ENCODE measurements around the gene UBE2V1.
"Not testable (repeated sequence)": the region's sequence is repeated elsewhere in the genome, so short reads cannot be mapped to it uniquely, and the experiment has no call there.

Gene UBE2V1

DNA sequence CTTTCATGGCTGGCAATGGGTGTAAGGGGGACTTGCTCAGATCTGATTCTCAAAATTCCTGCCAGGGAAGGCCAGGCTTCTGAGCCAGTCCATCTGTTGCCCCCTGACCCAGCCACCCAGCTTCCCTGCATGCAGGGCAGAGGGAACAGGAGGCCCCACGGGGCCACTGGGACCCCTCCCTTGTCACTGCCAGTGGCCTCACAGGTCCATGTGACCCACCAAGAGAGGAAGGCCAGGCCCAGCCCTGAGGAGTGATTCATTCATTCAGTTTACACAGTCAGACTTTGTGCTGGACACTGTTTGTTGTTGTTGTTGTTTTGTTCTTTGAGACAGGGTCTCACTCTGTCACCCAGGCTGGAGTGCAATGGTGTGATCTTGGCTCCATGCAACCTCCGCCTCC, 39.5 kb downstream of the UBE2V1 start:
- no peak overlapping the region for H3K4me3 ChIP-seq (ENCODE audit: low read length)
- no peak overlapping the region for H3K27ac ChIP-seq (ENCODE audit: low read depth, low read length)
- no peaks in the 10 kb centered on the region for H3K27me3 ChIP-seq (ENCODE audit: control insufficient read depth, insufficient read depth, low read length)
- no peaks in the 10 kb centered on the region for H3K36me3 ChIP-seq (ENCODE audit: control insufficient read depth, insufficient read depth, low read length)
- H3K9ac ChIP-seq (ENCODE audit: low read length): no peak overlapping the region
- H3K4me1 ChIP-seq (ENCODE audit: control insufficient read depth, insufficient read depth, low read length): peaks cover 3% of the 10 kb centered on the region

DNA sequence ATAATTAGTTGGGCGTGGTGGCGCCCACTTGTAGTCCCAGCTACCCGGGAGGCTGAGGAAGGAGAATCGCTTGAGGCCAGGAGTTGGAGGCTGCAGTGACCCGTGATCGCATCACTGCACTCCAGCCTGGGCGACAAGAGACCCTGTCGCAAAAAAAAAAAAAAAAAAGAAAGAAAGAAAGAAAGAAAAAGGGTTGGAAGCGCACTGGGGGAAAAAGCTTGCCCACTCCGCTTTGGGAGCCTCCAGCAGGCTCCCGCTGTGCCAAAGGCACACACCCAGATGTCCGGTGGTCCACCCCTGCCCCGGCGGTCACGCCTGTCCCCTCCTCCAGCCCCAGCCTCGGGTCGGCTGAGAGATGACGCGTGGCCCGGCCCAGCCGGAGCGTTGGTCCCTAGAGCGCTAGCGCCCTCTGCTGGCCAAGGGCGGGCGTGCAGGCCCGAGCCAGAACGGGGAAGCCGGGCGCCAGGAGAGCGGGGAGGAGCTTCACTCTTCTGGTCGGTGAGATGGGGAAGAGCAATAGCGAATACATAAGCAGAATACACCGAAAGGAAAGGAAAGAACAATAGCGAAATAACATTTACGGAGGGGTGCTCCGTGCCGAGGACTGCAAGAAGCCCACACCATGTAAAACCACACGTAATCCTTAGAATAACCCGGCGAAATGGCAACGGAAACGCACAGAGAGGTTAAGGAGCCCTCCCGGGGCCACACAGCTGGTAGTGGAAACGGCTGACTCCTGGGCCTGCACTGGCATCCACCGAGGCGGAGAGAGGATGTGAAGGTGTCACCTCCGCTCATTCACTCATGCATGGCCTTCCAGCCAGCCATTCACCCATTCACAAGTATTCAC, 41.7 kb downstream of the UBE2V1 start:
- Histone ChIP-seq H3K36me3 (ENCODE audit: control insufficient read depth, insufficient read depth, low read length) (no peaks in the 10 kb centered on the region), H3K27me3 (ENCODE audit: control insufficient read depth, insufficient read depth, low read length) (no peaks in the 10 kb centered on the region), H3K27ac (ENCODE audit: low read depth, low read length) (no peak overlapping the region), H3K4me3 (ENCODE audit: low read length) (peak overlapping the region; percentile 60), H3K9ac (ENCODE audit: low read length) (no peak overlapping the region), H3K4me1 (ENCODE audit: control insufficient read depth, insufficient read depth, low read length) (peaks cover 3% of the 10 kb centered on the region)

DNA sequence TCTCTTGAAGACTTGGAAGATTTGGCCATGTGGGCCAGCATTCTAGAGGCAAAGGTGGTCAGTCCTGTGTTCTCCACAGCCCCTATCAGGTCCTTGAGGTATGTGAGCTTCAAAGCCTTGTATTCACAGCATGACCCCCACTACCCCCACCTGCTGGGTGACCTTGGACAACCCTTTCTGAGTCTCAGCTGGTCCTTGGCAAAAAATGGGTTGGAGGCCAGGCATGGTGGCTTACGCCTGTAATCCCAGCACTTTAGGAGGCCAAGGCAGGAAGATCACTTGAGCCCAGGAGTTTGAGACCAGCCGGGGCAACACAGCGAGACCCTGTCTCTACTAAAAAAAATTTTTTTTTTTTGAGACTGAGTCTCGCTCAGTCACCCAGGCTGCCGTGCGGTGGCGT, 42.6 kb downstream of the UBE2V1 start:
- Histone ChIP-seq H3K9ac (ENCODE audit: low read length) (no peak overlapping the region), H3K27me3 (ENCODE audit: control insufficient read depth, insufficient read depth, low read length) (no peaks in the 10 kb centered on the region), H3K4me1 (ENCODE audit: control insufficient read depth, insufficient read depth, low read length) (peaks cover under 1% of the 10 kb centered on the region), H3K4me3 (ENCODE audit: low read length) (no peak overlapping the region), H3K27ac (ENCODE audit: low read depth, low read length) (no peak overlapping the region), H3K36me3 (ENCODE audit: control insufficient read depth, insufficient read depth, low read length) (no peaks in the 10 kb centered on the region)

DNA sequence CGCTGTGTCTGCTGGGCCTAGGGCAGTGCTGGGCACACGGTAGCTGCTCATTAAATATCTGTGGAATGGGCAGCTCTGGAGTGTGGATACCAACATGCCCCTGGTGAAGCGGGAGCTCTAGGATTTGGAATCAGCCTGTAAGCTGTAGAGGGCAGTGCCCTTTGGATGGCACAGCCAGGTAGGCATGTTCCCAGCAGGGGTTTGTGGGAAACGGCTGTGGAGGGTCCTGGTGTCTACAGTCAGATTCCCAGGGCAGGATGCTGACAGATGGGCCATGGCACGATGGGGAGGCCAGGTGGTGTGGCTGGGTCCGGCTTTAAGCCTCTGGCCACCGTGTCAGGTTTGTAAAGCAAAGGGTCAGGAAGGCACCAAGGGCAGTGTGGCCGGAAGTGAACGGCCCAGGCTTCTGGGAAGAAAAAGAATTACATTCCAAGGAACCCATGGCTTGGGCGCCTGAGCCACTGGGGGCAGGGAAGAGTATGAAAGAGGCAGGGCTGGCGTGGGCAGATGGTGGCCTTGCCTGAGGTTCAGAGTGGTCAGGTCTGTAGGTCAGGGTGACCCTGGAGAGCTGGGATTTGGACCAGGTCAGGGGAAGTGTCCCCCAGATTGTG, 44.8 kb downstream of the UBE2V1 start:
- H3K36me3 ChIP-seq (ENCODE audit: control insufficient read depth, insufficient read depth, low read length): no peaks in the 10 kb centered on the region
- H3K4me1 ChIP-seq (ENCODE audit: control insufficient read depth, insufficient read depth, low read length): no peaks in the 10 kb centered on the region
- no peak overlapping the region for H3K9ac ChIP-seq (ENCODE audit: low read length)
- no peak overlapping the region for H3K4me3 ChIP-seq (ENCODE audit: low read length)
- no peak overlapping the region for H3K27ac ChIP-seq (ENCODE audit: low read depth, low read length)
- H3K27me3 ChIP-seq (ENCODE audit: control insufficient read depth, insufficient read depth, low read length): no peaks in the 10 kb centered on the region

DNA sequence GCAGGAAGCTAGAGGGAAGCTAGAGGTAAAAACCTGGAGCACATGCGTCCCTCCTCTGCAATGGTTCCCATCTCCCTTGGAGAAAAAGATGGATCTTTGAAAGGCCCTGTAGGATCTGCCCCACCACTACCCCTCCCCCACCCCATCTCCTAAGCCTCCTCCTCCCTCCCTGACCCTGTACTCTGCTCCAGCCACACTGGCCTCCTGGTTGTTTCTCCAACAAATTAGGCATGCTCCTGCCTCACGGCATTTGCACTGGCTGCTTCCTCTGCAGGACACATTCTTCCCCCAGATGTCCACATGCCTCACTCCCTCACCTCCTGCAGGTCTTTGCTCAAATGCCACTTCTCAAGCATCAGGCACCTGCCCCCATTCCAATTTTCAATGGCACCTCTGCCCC, 45.5 kb downstream of the UBE2V1 start:
- Histone ChIP-seq H3K4me1 (ENCODE audit: control insufficient read depth, insufficient read depth, low read length) (no peaks in the 10 kb centered on the region), H3K27me3 (ENCODE audit: control insufficient read depth, insufficient read depth, low read length) (no peaks in the 10 kb centered on the region), H3K36me3 (ENCODE audit: control insufficient read depth, insufficient read depth, low read length) (no peaks in the 10 kb centered on the region), H3K9ac (ENCODE audit: low read length) (no peak overlapping the region), H3K27ac (ENCODE audit: low read depth, low read length) (no peak overlapping the region), H3K4me3 (ENCODE audit: low read length) (no peak overlapping the region)

DNA sequence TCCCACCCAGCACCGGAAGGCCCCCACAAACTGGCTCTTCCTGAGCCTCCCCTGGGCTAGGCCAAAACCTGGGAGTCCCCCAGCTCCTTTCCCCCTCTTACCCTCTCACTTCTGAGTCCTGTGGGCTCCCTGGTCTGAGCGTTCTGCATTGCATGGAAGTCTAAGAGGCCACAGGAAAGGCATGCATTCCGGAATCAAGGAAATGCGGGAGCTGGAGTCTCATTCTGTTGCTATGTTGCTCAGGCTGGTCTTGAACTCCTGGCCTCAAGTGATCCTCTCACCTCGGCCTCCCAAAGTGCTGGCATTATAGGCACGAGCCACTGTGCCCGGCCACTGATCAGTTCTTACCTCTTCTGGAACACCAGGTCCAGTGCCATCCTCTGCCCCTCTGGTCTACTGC, 45.9 kb downstream of the UBE2V1 start:
- no peak overlapping the region for H3K4me3 ChIP-seq (ENCODE audit: low read length)
- H3K9ac ChIP-seq (ENCODE audit: low read length): no peak overlapping the region
- H3K4me1 ChIP-seq (ENCODE audit: control insufficient read depth, insufficient read depth, low read length): no peaks in the 10 kb centered on the region
- no peaks in the 10 kb centered on the region for H3K27me3 ChIP-seq (ENCODE audit: control insufficient read depth, insufficient read depth, low read length)
- no peak overlapping the region for H3K27ac ChIP-seq (ENCODE audit: low read depth, low read length)
- H3K36me3 ChIP-seq (ENCODE audit: control insufficient read depth, insufficient read depth, low read length): no peaks in the 10 kb centered on the region

DNA sequence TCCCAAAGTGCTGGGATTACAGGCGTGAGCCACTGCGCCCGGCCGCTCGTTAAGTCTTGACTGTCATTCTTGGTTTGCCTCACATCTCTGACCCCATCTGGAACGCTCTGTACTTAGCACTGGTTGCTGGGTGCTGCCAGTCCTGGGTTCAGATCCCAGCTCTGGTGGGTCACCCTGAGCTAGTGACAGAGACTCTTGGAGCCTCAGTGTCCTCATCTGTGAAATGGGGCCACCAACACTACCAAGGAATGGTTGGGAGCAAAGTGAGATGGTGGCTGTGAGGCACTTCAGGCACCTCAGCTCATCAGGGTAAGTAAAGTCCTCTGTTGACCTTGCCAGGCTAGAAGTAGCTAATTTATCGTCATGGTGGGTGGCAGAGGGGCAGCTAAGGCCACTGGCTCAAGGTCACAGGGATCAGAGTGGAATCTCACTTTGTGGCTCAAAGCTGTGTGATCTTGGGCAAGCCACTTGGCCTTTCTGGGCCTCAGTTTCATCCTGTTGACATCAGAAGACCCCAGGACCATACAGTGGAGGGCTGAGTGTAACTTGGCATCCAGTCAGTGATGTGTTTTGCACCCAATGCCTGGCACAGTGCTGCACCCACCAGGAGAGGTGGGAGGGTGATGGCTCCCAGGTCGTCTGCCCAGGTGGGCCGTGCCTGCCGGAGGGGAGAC, 46.7 kb downstream of the UBE2V1 start:
- no peak overlapping the region for H3K27ac ChIP-seq (ENCODE audit: low read depth, low read length)
- H3K36me3 ChIP-seq (ENCODE audit: control insufficient read depth, insufficient read depth, low read length): no peaks in the 10 kb centered on the region
- no peaks in the 10 kb centered on the region for H3K27me3 ChIP-seq (ENCODE audit: control insufficient read depth, insufficient read depth, low read length)
- H3K9ac ChIP-seq (ENCODE audit: low read length): no peak overlapping the region
- no peaks in the 10 kb centered on the region for H3K4me1 ChIP-seq (ENCODE audit: control insufficient read depth, insufficient read depth, low read length)
- H3K4me3 ChIP-seq (ENCODE audit: low read length): no peak overlapping the region

DNA sequence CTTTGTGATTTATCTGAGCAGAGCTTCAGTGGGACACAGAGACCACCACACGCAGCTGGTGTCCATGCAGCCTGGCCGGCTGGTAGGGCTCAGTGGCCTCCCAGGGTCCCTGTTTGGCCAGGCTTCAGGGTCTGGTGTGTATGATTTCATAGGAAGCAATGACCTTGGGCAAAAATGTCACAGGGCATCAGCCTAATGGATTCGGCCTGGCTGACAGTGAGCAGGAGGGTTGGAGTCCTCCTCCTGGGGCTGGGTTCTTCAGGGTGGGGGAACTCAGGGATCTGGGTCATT, 47.7 kb downstream of the UBE2V1 start:
- Histone ChIP-seq H3K36me3 (ENCODE audit: control insufficient read depth, insufficient read depth, low read length) (no peaks in the 10 kb centered on the region), H3K4me3 (ENCODE audit: low read length) (no peak overlapping the region), H3K4me1 (ENCODE audit: control insufficient read depth, insufficient read depth, low read length) (no peaks in the 10 kb centered on the region), H3K27me3 (ENCODE audit: control insufficient read depth, insufficient read depth, low read length) (no peaks in the 10 kb centered on the region), H3K9ac (ENCODE audit: low read length) (no peak overlapping the region), H3K27ac (ENCODE audit: low read depth, low read length) (no peak overlapping the region)

DNA sequence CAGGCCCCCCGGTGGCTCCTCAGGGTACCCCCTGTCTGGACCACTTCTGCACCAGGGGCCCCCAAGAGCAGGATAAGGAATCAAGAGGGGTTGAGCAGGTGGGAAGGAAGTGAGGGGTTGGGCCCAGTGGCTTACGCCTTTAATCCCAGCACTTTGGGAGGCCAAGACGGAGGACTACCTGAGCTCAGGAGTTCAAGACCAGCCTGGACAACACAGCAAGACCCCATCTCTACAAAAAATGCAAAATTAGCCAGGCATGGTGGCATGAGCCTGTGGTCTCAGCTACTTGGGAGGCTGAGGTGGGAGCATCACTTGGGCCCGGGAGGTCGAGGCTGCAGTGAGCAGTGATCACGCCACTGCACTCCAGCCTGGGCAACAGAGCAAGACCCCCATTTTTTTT, 49.2 kb downstream of the UBE2V1 start:
- not testable (repeated sequence) for H3K9ac ChIP-seq (ENCODE audit: low read length); H3K4me1 ChIP-seq (ENCODE audit: control insufficient read depth, insufficient read depth, low read length); H3K36me3 ChIP-seq (ENCODE audit: control insufficient read depth, insufficient read depth, low read length); H3K27me3 ChIP-seq (ENCODE audit: control insufficient read depth, insufficient read depth, low read length); H3K4me3 ChIP-seq (ENCODE audit: low read length); H3K27ac ChIP-seq (ENCODE audit: low read depth, low read length)

DNA sequence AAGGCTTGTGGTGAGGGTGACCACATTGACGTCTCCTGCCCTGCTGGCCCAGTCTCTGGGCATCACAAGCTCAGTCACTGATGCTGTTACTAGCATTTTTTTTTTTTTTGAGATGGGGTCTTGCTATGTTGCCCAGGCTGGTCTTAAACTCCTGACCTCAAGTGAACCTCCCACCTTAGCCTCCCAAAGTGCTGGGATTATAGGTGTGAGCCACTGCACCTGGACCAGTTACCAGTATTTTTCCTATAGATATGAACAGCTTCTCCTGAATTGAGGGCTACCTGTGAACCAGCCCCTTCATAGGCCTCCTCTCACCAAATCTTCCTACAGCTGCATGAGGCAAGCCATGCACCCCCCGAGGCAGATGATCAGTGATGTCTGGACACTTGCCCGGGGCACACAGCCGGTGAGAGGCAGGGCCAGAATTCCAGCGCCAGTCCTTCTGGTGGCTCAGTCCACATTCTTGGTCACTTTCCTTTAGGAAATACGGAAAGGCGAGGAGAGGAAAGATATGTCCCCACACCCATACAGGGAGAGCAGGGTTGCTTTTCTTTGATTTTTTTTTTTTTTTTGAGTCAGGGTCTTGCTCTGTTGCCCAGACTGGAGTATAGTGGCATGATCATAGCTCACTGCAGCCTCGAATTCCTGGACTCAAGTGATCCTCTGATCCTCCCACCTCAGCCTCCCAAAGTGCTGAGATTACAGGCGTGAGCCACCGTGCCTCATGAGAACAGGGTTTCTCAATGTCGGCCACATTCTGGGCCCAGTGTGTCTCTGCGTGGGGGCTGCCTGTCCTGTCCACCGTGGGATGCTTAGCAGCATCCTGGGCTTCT, 50.7 kb downstream of the UBE2V1 start:
- Histone ChIP-seq H3K27me3 (ENCODE audit: control insufficient read depth, insufficient read depth, low read length) (no peaks in the 10 kb centered on the region), H3K9ac (ENCODE audit: low read length) (no peak overlapping the region)

DNA sequence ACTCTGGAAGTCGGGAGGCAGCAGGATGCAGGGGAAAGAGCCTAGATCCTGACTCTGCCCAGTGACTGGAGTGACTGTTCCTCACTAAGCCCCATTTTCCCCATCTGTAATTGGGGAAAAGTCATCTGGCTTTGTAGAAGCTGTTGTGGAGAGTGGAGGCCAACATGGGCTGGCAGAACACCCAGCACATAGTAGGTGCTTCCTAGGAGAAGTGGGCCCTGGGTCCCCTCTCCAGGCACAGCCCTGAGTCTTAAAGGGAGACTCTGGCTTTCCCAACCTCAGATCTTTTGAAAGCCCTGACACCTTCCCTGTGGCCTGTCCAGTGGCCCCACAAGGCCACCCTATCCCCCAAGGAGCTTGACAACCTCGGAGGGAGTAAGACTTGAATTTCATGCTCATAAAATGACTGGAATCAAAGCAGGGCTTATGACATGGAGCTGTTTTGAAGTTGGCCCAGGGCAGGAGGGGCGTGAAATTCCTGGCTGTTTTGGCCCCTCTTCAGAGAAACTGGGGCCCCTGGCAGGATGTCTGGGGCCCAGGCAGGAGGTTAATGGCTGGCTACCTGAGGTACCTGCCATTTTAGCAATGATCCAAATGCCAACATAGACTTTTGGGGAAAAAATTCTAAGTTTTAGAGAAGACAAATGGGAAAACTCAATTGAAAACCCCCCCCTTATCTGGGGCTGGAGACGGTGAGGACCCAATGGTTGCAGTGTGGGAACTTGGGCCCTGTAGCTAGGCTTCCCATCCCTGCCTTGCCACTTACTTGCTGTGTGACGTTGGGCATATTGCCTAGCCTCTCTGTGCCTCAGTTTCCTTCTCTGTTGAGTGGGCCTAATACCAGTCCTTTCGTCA, 51.6 kb downstream of the UBE2V1 start:
- Histone ChIP-seq H3K27me3 (ENCODE audit: control insufficient read depth, insufficient read depth, low read length) (no peaks in the 10 kb centered on the region), H3K4me3 (ENCODE audit: low read length) (no peak overlapping the region)

More for the DNA sequence above, 50.7 kb downstream of the UBE2V1 start:
- Histone ChIP-seq H3K4me1 (ENCODE audit: control insufficient read depth, insufficient read depth, low read length) (no peaks in the 10 kb centered on the region), H3K36me3 (ENCODE audit: control insufficient read depth, insufficient read depth, low read length) (no peaks in the 10 kb centered on the region), H3K4me3 (ENCODE audit: low read length) (no peak overlapping the region), H3K27ac (ENCODE audit: low read depth, low read length) (no peak overlapping the region)

More for the DNA sequence above, 51.6 kb downstream of the UBE2V1 start:
- Histone ChIP-seq H3K9ac (ENCODE audit: low read length) (no peak overlapping the region), H3K36me3 (ENCODE audit: control insufficient read depth, insufficient read depth, low read length) (no peaks in the 10 kb centered on the region), H3K4me1 (ENCODE audit: control insufficient read depth, insufficient read depth, low read length) (no peaks in the 10 kb centered on the region), H3K27ac (ENCODE audit: low read depth, low read length) (no peak overlapping the region)

Measured in rectal smooth muscle tissue (tissue), 1 donor.